ENCODE data around the gene KIF20A.
A peak's percentile ranks its signal among the peaks of the same experiment; 100 is the strongest.

The KIF20A gene

DNA sequence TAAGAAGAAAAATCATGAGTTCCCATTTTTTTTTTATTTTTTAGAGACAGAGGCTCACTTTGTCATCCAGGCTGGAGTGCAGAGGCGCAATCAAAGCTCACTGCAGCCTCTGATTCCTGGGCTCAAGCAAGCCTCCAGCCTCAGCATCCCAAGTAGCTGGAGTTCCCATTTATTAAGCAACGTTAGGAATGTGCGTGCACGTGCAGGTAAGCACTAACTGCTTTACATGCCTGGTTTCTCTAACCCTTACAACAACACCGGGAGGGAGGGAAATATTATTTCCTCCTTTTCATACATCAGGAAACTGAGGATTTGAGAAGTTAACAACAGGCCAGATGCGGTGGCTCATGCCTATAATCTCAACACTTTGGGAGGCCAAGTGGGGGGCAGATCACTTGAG lies 50.5 kb downstream of the KIF20A start:
- no peaks in the 10 kb centered on the region for H3K27me3 ChIP-seq
- TF ChIP-seq, protein P1, sequence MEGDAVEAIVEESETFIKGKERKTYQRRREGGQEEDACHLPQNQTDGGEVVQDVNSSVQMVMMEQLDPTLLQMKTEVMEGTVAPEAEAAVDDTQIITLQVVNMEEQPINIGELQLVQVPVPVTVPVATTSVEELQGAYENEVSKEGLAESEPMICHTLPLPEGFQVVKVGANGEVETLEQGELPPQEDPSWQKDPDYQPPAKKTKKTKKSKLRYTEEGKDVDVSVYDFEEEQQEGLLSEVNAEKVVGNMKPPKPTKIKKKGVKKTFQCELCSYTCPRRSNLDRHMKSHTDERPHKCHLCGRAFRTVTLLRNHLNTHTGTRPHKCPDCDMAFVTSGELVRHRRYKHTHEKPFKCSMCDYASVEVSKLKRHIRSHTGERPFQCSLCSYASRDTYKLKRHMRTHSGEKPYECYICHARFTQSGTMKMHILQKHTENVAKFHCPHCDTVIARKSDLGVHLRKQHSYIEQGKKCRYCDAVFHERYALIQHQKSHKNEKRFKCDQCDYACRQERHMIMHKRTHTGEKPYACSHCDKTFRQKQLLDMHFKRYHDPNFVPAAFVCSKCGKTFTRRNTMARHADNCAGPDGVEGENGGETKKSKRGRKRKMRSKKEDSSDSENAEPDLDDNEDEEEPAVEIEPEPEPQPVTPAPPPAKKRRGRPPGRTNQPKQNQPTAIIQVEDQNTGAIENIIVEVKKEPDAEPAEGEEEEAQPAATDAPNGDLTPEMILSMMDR (IDR thresholded peaks at IDR 0.05) = no peak
- peaks cover 0 to 10% (median 7%) of the 10 kb centered on the region in 4 donors for H3K4me1 ChIP-seq
- intact Hi-C loops (cut with DNase I; ENCODE audit: low total_unique reads) = no loop called here
- H3K9me3 ChIP-seq = peaks cover 0 to 10% (median 0%) of the 10 kb centered on the region in 3 donors
- no peak for DNase-seq
- H3K4me3 ChIP-seq = no peak overlapping the region
- H3K27ac ChIP-seq = no peak overlapping the region
- H3K36me3 ChIP-seq = no peaks in the 10 kb centered on the region

DNA sequence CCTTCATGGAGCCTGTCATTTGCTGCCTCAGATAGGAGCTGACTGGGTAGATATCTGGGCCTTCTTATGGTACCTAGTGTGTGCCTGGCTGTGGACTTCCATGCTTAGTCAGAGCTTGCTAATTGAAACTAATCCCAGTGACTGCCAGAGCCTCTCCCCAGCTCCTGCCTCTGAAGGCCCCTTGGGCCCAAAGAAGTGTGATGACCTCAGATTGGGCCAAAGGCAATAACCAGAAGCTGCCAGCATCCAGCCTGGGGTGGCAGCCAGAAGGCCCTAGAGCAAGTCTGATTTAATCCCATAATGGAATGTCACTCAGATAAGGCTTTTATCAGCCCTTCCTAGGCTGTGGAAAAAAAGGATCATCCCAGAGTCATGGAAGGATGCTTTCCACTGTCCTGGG lies 51.3 kb downstream of the KIF20A start:
- Histone ChIP-seq H3K27me3 (no peaks in the 10 kb centered on the region), H3K36me3 (no peaks in the 10 kb centered on the region), H3K4me1 (peaks cover 0 to 10% (median 7%) of the 10 kb centered on the region in 4 donors), H3K9me3 (peaks cover 0 to 10% (median 0%) of the 10 kb centered on the region in 3 donors), H3K27ac (no peak overlapping the region), H3K4me3 (no peak overlapping the region)
- intact Hi-C loops (cut with DNase I; ENCODE audit: low total_unique reads) = no loop called here
- DNase-seq = peak; percentile 33 to 67
- TF ChIP-seq, protein P1 (IDR thresholded peaks at IDR 0.05) = no peak

DNA sequence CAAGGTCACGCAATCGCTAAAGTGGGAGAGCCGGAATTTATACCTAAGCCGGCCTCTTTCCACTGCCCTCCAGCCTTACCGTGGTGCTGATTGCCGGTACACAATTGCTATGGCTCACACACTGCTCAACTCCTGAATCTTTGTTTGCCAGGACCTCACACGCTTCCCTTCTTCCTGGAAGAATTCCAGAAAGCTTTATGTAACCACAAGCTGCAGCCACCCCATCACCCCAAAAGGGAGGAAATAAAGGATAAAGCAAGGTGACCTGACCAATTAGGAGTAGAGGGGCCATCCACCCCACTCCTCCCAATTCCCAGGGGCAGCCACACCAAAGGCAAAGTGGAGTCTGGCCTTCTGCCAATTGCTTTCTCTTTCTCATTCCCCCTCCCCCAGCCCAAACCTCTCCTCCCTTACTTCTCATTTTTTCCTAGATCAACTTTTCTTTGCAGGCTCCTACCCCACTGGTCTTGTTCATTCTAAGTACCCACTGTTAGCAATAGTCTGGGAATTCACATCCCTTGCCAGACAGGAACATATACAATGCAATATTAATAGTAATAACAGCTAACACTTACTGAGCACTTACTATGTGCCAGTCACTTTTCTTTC lies 52.2 kb downstream of the KIF20A start:
- Histone ChIP-seq H3K27ac (no peak overlapping the region), H3K4me3 (no peak overlapping the region), H3K9me3 (peaks cover 0 to 10% (median 0%) of the 10 kb centered on the region in 3 donors), H3K36me3 (no peaks in the 10 kb centered on the region), H3K4me1 (peaks cover 0 to 10% (median 7%) of the 10 kb centered on the region in 4 donors), H3K27me3 (no peaks in the 10 kb centered on the region)
- intact Hi-C loops (cut with DNase I; ENCODE audit: low total_unique reads) = no loop called here
- TF ChIP-seq, protein P1 (IDR thresholded peaks at IDR 0.05) = no peak
- DNase-seq = no peak

DNA sequence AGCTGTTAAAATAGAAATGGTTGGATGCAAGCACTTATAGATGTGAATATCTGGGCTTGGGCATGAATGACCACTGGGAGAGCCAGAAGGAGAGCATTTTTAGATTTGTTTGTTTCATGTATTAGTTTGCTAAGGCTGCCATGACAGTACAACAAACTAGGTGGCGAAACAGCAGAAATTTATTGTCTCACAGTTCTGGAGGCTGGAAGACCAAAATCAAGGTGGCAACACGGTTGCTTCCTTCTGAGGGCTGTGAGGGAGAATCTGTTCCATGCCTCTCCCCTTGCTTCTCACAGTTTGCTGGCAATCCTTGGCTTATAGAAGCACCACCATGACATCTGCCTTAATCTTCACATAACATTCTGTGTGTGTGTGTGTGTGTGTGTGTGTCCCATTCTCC lies 54.4 kb downstream of the KIF20A start:
- no peak overlapping the region for H3K4me3 ChIP-seq
- intact Hi-C loops (cut with DNase I; ENCODE audit: low total_unique reads) = no loop called here
- no peaks in the 10 kb centered on the region for H3K27me3 ChIP-seq
- H3K4me1 ChIP-seq = peaks cover 0 to 10% (median 7%) of the 10 kb centered on the region in 4 donors
- no peaks in the 10 kb centered on the region for H3K36me3 ChIP-seq
- no peak for DNase-seq
- no peaks in the 10 kb centered on the region for H3K9me3 ChIP-seq
- TF ChIP-seq, protein P1 (IDR thresholded peaks at IDR 0.05) = no peak
- no peak overlapping the region for H3K27ac ChIP-seq

DNA sequence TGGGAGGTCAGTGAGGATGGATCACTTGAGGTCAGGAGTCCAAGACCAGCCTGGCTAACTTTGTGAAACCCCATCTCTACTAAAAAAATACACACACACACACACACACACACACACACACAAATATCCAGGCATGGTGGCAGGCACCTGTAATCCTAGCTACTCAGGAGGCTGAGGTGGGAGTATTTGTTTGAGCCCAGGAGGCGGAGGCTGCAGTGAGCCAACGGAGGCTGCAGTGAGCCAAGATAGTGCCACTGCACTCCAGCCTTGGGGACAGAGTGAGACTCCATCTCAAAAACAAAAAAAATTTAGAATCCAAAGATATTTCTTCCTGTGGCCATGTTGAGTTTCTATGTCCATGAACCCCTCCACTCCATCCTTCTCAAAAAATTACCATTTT lies 55.7 kb downstream of the KIF20A start:
- H3K27me3 ChIP-seq = no peaks in the 10 kb centered on the region

More for the DNA sequence above, 55.7 kb downstream of the KIF20A start:
- no peaks in the 10 kb centered on the region for H3K9me3 ChIP-seq
- no peaks in the 10 kb centered on the region for H3K36me3 ChIP-seq
- no peak for DNase-seq
- intact Hi-C loops (cut with DNase I; ENCODE audit: low total_unique reads) = no loop called here
- TF ChIP-seq, protein P1 (IDR thresholded peaks at IDR 0.05) = no peak
- no peak overlapping the region for H3K4me3 ChIP-seq
- H3K4me1 ChIP-seq = peaks cover 0 to 10% (median 7%) of the 10 kb centered on the region in 4 donors
- H3K27ac ChIP-seq = no peak overlapping the region

All from tibial artery (tissue), 4 donors.